Epithelial cell of prostate (primary cell): ENCODE data around the gene UBE4B.
"Not testable (repeated sequence)": the region's sequence is repeated elsewhere in the genome, so short reads cannot be mapped to it uniquely, and the experiment has no call there.

ENCODE experiments used
- DNase-seq: peaks from one replicate; pipeline ENCODE4 v3.0.0-alpha.2; 2011; ENCODE audit warnings: low read depth, low spot score
- H3K27ac ChIP-seq: fragments of 450-650 bp; 2 replicates; pipeline ENCODE4 v1.5.1; 2017; ENCODE audit warnings: mild to moderate bottlenecking

Gene UBE4B

DNA sequence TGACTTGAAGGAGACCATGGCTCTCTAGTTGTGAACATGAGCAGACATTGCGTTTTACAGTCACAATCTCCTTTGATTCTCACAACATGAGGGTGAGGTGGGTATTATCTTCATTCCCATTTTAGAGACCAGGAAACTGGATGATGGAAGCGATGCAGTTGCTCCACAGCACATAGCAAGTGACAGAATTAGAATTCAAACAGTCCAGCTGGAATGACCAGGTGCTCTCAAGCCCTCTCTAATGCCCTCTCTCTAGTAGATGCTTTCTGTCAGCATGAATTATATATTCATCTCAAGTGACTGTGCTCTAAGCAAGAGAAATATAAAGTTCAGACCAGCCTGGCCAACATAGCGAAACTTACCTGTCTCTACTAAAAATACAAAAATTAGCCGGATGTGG is 167.9 kb downstream of the UBE4B start:
- no peak overlapping the region for H3K27ac ChIP-seq

DNA sequence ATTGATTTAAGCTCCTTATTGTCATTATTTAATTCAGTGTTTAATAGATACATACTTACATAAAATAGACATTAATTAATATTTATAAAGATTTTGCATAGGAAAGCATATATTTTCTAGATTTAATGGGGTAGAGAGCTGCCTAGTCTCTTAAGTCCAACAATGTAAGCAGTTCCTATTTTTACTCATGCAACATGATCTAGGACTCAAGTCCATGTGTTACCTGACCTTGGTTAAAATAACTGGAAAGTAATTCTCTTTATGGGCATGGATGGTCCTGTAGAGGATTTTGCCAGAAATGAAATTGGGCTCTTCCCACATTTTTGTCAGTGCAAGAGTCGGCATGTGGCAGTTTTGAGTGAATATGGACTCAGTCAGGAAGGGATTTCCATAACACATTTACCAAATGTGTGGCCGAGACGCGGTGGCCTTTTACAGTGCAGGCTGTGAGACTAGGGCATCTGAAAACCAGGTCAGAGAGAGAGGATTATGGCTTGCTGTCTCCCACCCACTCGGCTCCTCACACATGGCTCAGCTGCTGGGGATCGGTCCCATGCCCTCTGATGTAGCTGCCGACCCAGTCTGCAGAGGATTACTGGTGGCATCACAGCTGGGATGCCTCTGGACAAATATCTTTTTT is 171.4 kb downstream of the UBE4B start:
- H3K27ac ChIP-seq, result no peak overlapping the region
- DNase-seq, result no peak

More for the DNA sequence above, 167.9 kb downstream of the UBE4B start:
- no peak for DNase-seq

DNA sequence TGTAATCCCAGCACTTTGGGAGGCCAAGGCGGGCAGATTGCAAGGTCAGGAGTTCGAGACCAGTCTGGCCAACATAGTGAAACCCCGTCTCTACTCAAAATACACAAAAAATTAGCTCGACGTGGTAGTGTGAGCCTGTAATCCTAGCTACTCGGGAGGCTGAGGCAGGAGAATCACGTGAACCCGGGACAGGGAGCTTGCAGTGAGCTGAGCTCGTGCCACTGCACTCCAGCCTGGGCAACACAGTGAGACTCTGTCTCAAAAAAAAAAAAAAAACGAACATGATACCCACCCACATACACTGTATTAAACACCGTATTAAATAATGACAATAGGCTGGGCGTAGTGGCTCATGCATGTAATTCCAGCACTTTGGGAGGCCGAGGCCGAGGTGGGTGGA is 172.4 kb downstream of the UBE4B start:
- not testable (repeated sequence) for H3K27ac ChIP-seq, DNase-seq

DNA sequence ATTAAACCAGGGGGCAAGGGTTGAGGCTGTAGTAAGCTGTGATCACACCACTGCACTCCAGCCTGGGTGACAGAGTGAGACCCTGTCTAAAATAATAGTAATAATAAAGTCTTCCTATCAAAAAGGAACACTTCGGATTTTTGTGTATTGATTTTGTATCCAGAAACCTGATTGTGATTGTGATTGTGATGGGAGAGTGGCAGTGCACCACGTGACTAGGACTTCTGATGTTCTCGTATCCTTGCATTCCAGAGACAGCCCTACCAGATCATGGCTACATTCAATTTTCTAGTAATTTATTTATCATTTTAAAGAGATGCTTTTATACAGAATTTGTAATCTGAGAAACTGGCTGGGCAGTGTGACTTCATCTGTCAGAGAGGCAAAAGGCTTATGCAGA is 175.1 kb downstream of the UBE4B start:
- no peak for DNase-seq
- no peak overlapping the region for H3K27ac ChIP-seq

DNA sequence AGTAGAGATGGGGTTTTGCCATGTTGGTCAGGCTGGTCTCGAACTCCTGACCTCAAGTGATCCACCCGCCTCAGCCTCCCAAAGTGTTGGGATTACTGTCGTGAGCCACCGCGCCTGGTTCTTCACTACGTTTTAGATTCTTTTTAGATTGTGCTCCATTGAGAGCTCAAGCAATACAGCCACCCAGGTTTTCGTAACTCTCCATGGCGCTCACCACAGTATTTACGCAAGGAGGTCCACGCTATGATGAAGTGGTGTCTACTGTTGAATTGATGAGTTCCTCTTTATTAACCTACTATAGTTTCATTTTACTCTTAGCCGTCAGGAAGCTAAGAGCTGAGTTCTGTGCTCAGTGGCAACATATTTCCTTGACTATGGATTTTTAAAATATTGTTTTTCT is 175.8 kb downstream of the UBE4B start:
- DNase-seq, result no peak
- H3K27ac ChIP-seq, result no peak overlapping the region

DNA sequence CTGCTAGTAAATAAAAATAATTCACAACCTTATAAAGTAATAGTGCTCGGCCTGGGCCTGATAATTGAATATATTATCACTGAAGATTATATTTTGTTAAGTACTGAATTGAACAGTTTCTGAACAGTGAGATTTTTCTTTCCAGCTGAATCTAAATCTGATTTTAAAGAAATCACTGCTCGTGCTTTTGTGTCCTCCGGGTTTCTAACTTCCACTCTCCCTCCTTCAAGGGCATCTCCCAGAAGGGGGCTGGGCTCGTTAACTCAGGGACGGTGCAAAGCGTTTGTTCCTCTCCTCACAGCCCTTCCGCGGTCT is 176.8 kb downstream of the UBE4B start:
- DNase-seq, result no peak
- peak overlapping the region; percentile 84 for H3K27ac ChIP-seq

DNA sequence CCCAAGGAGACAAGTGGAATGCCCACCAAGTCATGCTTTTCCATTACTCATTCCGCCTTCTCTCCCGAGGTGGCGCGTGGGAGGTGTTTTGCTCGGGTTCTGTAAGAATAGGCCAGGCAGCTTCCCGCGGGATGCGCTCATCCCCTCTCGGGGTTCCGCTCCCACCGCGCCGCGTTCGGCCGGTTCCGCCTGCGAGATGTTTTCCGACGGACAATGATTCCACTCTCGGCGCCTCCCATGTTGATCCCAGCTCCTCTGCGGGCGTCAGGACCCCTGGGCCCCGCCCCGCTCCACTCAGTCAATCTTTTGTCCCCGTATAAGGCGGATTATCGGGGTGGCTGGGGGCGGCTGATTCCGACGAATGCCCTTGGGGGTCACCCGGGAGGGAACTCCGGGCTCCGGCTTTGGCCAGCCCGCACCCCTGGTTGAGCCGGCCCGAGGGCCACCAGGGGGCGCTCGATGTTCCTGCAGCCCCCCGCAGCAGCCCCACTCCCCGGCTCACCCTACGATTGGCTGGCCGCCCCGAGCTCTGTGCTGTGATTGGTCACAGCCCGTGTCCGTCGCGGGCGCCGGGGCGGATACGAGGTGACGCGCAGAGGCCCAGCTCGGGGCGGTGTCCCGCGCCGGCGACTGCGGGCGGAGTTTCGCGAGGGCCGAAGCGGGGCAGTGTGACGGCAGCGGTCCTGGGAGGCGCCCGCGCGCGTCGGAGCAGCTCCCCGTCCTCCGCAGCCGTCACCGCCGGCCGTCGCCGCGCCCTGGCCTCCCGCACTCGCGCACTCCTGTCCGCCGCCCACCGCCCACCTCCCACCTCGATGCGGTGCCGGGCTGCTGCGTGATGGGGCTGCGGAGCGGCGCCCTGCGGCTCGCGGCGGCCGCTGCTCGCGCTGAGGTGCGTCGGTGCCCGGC is 177.4 kb downstream of the UBE4B start, which contains the start of gene KIF1B:
Gene KIF1B, plus strand, starts transcription at position 666 of the 906 bp plus-strand sequence. CDS start 21,759 bp downstream, outside the sequence.
- peak; percentile 84 for DNase-seq
- peak within 1 kb of the TSS; percentile 84 for H3K27ac ChIP-seq

DNA sequence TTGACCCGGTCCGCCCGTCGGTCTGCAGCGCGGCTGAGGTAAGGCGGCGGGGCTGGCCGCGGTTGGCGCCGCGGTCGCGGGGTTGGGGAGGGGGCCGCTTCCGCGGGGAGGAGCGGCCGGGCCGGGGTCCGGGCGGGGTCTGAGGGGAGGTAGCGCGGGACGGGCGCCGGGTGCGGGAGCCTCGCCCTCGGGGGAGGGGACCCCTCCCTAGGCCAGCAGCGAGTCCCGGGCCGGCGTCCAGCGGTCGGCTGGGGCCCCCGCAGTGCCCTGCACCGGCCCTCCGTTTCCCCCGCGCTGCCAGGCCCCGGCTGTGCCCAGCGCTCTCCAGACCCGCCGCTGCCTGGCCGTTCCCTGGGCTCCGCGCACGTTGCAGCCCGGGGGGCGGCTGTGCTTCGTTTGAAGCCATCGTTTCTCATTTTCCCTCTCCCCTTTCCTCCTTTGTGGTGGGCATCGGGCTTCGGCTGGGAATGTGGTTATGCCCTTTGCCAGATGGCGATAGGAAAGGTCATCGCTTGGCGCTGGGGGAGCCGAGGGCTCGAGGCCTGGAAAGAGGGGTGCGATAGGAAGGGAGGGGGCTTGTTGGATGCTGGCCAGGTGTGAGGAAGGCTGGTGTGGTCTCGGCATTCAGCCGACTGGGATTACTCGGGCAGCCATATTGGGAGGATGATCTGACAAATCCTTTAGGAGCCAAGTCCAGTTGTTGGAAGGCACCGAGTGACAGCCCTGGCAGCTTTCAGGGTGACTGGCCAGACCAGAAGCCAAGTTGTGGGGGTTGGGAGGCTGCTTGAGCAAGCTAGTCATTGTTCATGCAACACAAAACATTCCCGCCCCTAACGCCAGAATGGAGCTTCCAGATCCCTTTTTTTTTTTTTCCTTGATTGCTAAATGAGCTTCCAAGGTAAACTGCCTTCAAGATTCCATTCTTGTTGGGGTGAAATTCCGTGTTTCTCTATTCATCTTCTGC is 178.4 kb downstream of the UBE4B start:
- peak overlapping the region; percentile 84 for H3K27ac ChIP-seq
- DNase-seq, result no peak

DNA sequence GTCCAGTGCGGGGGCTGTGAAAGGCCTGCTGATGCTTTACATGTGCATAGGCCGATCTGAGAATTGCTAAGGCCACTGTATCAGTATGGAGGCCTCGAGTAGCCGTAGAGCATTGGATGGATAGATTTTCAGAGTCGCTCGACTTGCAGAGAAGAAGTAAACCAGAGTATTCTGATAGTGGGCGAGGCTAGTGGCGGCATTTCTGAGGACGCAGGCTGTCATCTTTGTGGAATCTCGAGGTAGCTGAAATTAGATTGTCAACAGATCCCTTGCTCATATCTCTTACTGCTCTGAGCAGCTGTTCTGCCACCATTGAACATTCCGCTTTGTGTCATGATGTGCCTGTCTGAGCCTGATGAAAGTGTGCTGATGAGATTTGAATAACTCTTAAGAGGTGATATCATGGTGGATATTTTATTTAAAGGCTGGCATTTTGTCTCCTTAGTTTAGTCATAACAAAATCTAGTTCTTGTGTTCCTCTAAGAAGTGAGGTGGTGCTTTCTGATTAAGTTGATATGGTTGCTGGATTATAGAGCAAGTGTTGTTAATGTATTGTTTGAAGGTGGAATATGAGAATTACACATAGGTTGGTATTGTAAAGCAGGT is 179.2 kb downstream of the UBE4B start:
- peak overlapping the region; percentile 84 for H3K27ac ChIP-seq
- DNase-seq, result no peak

DNA sequence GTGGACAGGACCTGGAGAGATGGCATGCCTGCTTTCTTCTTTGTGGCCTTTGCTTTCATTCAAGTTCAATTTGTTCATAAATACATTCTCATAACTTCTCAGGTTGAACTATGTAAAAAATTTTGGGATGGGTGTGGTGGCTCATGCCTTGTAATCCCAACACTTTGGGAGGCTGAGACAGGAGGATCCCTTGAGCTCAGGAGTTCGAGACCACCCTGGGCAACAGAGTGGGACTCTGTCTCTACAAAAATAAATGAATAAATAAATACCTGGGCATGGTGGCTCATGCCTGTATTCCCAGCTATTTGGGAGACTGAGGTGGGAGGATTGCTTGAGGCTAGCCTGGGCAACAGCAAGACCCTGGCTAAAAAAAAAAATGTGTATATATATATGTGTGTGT is 179.7 kb downstream of the UBE4B start:
- no peak for DNase-seq
- peak overlapping the region; percentile 84 for H3K27ac ChIP-seq

DNA sequence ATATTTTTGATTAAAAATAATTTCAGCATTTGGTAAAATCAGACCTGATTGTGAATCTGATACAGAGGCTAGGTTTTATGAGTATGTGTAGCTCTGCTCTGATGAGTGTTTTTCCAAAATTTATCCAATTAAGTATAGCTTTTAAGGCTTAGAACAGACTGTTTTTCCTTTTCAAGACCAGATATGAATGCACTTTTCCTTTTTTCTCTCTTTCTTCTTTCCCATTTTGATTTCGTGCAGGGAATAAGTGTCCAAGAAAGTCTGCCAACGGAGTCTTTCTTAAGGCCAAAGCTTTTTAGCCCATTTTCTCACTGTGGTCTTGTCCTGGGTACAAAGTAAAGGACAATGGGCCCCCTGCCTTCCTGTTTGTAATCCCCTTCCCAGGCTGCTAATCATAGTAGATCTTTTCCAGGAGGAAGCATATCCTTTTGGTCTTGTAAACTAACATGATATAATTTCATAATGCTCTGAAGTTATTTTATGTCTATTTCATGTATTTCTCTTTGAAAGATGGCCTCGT is 180.5 kb downstream of the UBE4B start:
- DNase-seq, result no peak
- no peak overlapping the region for H3K27ac ChIP-seq

DNA sequence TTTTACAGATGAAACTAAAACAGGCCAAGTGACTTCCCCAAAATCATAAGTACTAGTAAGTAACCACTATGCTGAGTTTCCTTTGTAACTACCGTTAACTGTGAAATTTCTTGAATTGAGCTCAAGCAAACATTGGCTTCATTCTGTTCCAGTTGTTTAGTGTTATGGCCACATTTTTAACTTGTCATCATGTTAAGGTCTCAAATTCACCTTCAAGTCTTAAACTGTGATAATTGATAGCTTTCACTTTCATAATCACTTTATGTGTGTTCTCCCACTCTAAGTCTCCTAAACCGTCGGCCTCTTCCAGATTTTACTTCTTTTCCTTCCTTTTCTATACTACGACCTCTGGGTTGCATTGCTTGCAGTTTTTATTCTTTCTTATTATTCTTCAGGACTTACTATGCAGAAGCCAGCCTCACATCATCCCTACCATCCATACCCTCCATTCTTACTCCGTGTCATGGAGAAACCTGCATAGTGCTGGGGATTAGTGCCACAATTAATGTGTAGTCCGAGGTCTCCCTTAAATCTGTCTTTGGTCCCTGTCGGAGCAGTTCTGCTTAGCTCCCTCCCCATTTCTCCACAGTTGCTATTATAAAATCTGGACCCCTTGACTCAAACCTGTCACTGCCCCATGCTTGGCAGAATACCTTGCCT is 183.5 kb downstream of the UBE4B start:
- DNase-seq, result no peak
- no peak overlapping the region for H3K27ac ChIP-seq

DNA sequence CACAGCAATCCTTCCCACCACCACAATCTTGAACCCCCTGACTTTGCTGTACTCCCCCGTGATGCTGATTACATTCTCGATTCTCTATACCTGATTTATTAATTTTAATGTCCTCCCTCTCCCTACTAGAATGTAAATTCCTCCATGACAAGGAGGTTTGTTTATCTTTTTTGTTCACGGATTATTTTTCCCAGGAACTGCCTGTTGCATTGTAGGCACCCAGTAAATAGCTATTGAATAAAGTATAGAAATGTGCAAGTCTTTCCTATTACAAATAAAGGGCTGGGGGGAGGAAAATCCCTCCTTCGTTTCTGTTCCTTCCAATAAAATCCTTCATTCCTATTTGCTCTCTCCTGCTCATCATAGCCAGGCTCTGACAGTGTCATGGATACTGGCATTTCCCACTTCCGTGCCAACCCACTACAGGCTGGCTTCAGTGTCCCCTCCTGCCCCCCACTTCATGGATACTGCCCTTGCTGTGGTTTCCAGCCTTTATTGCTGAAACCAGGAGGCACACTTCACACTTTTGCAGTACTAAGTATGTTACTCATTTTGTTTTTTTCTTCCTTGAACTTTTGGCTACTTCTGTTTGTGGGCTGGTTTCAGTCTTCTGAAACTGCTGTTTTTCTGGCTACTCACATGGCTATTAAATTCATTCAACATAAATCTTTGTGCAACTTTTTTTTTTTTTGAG is 185.1 kb downstream of the UBE4B start:
- no peak for DNase-seq
- no peak overlapping the region for H3K27ac ChIP-seq

DNA sequence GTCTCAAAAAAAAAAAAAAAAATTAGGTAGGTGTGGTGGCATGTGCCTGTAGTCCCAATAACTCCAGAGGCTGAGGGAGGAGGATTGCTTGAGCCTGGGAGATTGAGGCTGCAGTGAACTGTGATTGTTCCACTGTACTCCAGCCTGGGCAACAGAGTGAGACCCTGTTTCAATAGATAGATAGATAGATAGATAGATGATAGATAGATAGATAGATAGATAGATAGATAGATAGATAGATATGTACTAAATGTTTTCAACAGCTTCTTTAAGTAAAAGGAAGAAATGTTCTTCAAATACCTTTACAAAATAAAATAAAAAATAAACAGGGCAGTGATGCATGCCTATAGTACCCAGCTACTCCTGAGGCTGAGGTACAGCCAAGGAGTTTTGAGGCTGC is 187.4 kb downstream of the UBE4B start:
- DNase-seq, result no peak
- no peak overlapping the region for H3K27ac ChIP-seq

DNA sequence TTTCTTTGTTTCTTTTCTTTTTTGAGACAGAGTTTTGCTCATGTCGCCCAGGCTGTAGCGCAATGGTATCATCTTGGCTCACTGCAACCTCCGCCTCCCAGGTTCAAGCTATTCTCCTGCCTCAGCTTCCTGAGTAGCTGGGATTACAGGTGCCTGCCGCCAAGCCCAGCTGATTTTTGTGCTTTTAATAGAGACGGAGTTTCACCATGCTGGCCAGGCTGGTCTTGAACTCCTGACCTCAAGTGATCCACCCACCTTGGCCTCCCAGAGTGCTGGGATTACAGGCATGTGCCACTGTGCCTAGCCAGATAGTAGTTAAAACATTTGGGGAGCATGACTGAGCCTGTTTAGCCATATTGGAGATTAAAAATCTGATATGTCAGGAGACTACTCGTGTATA is 187.9 kb downstream of the UBE4B start:
- DNase-seq, H3K27ac ChIP-seq: not testable (repeated sequence)

DNA sequence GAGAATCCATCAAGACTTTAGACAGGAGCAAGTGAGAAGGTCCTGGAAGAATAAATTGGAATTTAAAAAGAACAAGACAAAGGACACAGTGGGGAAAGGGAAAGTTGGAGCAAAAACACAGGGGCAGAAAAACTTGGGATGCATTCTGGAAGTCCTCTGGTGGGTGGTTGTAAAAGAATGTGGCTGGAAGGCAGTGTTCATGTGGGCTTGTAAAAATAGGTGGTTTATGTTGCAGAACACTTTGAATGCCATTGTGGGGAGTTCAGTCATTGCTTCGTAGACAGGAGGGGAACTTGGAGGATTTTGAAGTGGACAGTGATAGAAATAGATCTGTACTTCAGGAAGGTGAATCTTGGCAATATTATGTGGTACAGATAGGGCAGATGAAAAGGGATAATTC is 192.8 kb downstream of the UBE4B start:
- DNase-seq, result no peak
- H3K27ac ChIP-seq, result no peak overlapping the region

DNA sequence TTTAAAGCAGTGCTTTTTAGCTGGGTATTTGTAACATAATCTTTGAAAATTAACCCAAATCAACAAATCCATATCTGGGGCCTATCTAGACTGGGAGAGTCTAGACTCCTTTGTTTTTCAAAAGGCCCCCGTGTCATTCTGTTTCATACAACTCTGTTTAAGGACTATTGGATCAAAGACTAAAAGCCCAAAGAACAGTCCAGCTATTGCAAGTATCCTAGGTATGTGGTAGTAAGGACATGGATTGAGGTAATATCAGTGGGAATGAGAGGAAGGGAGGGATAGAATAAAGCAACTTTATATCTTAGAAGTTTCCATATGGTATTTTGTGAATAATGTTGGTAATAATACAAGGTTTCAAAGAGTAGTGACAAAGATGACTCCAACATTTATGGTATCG is 195.8 kb downstream of the UBE4B start:
- DNase-seq, result no peak
- no peak overlapping the region for H3K27ac ChIP-seq

DNA sequence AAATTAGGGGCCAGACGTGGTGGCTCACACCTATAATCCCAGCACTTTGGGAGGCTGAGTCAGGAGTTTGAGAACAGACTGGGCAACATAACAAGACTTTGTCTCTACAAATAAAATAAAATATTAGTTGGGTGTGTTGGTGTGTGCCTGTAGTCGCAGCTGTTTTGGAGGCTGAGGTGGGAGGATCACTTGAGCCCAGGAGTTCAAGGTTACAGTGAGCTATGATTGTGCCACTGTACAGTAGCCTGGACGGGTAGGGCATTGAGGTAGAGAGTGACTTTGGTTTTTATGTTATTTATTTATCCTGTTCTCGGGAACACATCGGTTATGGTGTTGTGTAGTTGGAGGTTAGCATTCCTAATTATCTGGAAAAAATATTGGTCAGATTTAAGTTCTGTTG is 197.1 kb downstream of the UBE4B start:
- no peak for DNase-seq

More for the DNA sequence above, 197.1 kb downstream of the UBE4B start:
- H3K27ac ChIP-seq, result no peak overlapping the region
